ENCODE results near the gene ARHGAP6.

DNA sequence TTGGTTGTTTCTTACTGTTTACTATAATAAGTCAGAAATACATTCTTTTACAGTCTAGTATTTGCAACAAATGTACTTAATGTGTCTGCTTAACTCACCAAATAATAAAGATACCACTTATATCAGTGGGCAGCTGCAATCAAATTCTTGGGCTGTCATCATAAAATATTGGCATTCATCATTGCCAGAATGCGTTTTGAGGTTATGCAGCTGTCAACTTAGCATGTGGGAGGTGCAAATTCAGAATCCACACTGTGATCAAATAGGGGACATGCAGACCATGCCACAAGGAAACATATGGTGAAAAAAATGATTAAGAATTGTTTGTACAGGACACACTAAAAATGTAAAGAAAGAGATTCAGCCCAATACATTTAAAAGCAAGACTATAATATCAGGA is 468.0 kb downstream of the ARHGAP6 start:
- TF ChIP-seq, protein P1, sequence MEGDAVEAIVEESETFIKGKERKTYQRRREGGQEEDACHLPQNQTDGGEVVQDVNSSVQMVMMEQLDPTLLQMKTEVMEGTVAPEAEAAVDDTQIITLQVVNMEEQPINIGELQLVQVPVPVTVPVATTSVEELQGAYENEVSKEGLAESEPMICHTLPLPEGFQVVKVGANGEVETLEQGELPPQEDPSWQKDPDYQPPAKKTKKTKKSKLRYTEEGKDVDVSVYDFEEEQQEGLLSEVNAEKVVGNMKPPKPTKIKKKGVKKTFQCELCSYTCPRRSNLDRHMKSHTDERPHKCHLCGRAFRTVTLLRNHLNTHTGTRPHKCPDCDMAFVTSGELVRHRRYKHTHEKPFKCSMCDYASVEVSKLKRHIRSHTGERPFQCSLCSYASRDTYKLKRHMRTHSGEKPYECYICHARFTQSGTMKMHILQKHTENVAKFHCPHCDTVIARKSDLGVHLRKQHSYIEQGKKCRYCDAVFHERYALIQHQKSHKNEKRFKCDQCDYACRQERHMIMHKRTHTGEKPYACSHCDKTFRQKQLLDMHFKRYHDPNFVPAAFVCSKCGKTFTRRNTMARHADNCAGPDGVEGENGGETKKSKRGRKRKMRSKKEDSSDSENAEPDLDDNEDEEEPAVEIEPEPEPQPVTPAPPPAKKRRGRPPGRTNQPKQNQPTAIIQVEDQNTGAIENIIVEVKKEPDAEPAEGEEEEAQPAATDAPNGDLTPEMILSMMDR (conservative IDR thresholded peaks at IDR 0.05; ENCODE audit: low read depth, low read length), result no peak
- TF ChIP-seq POLR2A (IDR thresholded peaks at IDR 0.05; ENCODE audit: low read depth, low read length) (no peak), ELK1 (IDR thresholded peaks at IDR 0.05; ENCODE audit: borderline replicate concordance, low read depth, low read length) (no peak), SMC3 (IDR thresholded peaks at IDR 0.05; ENCODE audit: low read depth, low read length) (no peak), RCOR1 (IDR thresholded peaks at IDR 0.05; ENCODE audit: insufficient replicate concordance, low read length) (no peak), USF2 (IDR thresholded peaks at IDR 0.05; ENCODE audit: low read depth, low read length) (no peak), NFE2L2 (IDR thresholded peaks at IDR 0.05; ENCODE audit: low read depth, low read length) (no peak)
